A673 (cell line): ENCODE data around the gene TTC33.

Experiments used
- EZH2 ChIP-seq: fragments of 200-600 bp; sonication (generic); IDR thresholded peaks from 2 replicates; pipeline ENCODE4 v1.6.1; 2017; ENCODE audit warnings: borderline replicate concordance, low read depth, mild to moderate bottlenecking, mixed read lengths, antibody characterized with exemption, low read length; ENCODE audit not compliant: poor library complexity, severe bottlenecking
- TF ChIP-seq, protein P1 (sequence below): fragments of 300-800, 200-600 bp; sonication (generic); conservative IDR thresholded peaks from 2 replicates; pipeline ENCODE4 v1.5.1; 2017; ENCODE audit warnings: low read depth, mild to moderate bottlenecking, antibody characterized with exemption, low read length, moderate library complexity, mixed read lengths

DNA sequence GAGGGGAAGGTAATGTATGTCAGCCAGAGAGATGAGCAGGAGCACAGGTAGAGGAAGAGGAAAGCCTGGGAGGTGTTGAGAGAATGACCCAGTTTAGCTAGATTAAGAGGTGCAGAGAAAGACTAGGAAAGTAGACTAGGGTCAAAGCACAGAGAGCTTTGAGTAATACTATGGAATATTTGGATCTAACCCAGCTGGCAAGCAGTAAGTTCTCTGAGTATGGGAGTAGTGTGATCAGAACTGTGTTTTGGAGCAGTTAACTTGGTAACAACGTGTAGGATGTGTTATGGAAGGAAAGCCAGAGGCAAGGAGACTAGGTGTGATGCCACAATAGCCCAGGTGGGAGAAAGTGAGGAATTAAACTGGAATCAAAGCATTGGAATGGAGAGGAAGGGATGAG, 160.9 kb downstream of the TTC33 start:
- TF ChIP-seq, protein P1, sequence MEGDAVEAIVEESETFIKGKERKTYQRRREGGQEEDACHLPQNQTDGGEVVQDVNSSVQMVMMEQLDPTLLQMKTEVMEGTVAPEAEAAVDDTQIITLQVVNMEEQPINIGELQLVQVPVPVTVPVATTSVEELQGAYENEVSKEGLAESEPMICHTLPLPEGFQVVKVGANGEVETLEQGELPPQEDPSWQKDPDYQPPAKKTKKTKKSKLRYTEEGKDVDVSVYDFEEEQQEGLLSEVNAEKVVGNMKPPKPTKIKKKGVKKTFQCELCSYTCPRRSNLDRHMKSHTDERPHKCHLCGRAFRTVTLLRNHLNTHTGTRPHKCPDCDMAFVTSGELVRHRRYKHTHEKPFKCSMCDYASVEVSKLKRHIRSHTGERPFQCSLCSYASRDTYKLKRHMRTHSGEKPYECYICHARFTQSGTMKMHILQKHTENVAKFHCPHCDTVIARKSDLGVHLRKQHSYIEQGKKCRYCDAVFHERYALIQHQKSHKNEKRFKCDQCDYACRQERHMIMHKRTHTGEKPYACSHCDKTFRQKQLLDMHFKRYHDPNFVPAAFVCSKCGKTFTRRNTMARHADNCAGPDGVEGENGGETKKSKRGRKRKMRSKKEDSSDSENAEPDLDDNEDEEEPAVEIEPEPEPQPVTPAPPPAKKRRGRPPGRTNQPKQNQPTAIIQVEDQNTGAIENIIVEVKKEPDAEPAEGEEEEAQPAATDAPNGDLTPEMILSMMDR: no peak
- TF ChIP-seq EZH2: no peak
